Amygdala (tissue), 56 donors: ENCODE results near the gene PIGBOS1.
"Not testable (repeated sequence)": the region's sequence is repeated elsewhere in the genome, so short reads cannot be mapped to it uniquely, and the experiment has no call there.

ENCODE experiments used
- DNase-seq, 56 donors: peaks; one replicate each; lab custom pipeline; 2025; lab: John Stamatoyannopoulos, UW

Gene PIGBOS1

DNA sequence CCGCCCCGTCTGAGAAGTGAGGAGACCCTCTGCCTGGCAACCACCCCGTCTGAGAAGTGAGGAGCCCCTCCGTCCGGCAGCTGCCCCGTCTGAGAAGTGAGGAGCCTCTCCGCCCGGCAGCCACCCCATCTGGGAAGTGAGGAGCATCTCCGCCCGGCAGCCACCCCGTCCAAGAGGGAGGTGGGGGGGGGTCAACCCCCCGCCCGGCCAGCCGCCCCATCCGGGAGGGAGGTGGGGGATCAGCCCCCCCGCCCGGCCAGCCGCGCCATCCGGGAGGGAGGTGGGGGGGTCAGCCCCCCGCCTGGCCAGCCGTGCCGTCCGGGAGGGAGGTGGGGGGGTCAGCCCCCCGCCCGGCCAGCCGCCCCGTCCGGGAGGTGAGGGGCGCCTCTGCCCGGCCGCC lies 16.1 kb downstream of the PIGBOS1 start:
- not testable (repeated sequence) for DNase-seq

GRCh38 chr15:55297315-55297714 lies 21.6 kb downstream of the PIGBOS1 start:
- no peak for DNase-seq

DNA sequence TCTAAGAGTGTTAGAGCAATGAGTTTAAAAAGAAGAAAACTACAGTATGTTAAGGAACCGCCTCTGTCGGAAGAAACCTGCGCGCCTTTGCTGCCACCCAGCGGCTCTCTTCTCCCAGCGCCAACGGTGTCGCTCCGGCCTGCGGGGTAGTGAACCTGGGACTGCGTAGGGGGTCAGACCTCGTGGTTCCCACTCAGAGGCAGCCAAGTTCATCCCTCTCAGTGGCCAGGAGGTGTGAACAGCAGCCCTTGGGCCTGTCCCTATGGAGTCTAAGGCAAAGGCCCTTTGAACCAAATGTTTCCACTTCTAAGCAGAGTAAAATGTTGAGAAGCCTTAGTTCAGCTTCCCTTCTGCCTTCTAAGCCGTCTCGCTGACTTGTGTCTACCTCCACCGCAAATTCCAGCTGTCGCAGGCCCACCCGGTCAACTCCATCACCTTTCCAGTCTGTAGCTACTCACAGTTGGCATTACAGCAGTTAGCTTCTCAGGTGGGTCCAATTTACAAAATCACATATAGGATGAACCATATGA lies 28.3 kb downstream of the PIGBOS1 start:
- DNase-seq, result peak in 52 of 56 donors; percentile 8 to 80 (median 45)

DNA sequence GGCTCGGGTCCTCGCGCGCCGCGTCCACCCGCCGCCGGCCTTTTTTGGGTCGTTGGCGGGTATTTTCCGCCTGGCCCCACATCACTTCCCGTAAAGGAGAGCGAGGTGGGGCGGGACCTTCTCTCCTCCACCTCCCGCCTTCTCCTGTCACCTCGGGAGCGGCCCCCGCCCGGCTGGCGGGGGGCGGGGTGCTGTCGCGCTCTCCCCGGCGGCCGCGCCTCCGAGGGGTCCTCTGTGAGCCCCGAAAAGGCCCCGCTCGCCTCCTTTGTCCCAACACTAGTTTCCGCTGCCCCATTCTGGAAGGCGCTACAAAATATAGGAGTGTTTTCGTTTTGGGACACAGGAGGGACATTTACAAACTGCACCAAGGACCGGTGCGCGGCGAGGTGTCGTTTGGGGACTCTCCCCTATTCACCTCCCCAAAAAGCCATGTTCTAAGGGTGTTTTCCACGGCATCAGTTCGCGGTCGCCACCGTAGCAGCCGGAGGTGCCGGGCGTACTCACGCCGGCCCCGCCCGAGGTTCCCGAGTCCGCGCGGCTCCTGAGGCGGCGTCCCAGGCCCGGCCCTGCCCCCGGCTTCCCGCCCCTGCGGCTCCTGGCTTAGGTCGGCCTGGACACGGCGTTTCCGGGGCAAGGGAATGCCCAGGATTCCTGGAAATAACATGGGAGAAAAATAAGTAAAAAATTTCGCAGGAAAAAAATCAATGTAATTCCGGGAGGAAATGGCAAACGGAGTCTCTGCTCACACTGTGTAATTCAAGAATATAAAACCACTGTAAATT lies 29.0 kb downstream of the PIGBOS1 start, which contains the start of gene RAB27A:
TSS of gene RAB27A (minus strand) at position 68 of the 782 bp plus-strand sequence. CDS start 54,879 bp downstream, outside the sequence.
- DNase-seq, result peak in 17 of 56 donors; percentile 1 to 46 (median 18)

DNA sequence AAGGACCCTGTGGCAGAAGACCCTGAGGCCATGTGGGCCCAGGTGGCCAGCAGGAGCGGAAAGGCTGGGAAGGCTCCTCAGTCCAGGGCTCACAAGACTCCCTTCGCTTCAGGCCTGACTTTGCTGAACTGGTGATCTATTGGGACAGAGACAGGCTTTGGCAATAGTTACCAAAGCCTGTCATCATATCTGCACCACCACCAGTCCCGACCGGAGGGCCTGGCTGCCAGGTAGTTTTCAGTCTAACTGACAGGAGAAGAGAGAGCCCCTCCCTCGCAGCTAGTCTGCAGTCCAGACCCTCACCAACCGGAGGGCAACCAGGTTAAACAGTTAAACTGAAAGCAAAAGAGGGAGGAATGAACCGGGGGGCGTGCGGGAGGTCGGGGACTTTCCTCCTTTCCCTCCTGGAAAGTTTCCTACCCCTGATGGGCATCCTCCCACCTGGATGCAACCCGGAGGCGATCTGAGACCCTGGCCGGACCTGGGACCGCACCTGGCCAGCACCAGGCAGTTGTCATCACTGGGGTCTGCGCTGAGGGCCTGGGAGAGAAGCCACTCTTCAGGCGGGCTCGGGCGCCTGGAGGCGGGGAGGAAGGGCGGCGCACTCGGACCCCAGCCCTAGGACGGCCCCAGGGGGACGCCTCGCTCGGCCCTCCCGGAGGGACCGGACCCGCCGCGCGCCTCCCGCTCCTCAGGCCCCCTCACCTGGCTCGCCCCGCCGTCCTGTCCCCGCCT lies 29.7 kb downstream of the PIGBOS1 start:
- peak in 5 of 56 donors; percentile 1 to 22 (median 2) for DNase-seq

DNA sequence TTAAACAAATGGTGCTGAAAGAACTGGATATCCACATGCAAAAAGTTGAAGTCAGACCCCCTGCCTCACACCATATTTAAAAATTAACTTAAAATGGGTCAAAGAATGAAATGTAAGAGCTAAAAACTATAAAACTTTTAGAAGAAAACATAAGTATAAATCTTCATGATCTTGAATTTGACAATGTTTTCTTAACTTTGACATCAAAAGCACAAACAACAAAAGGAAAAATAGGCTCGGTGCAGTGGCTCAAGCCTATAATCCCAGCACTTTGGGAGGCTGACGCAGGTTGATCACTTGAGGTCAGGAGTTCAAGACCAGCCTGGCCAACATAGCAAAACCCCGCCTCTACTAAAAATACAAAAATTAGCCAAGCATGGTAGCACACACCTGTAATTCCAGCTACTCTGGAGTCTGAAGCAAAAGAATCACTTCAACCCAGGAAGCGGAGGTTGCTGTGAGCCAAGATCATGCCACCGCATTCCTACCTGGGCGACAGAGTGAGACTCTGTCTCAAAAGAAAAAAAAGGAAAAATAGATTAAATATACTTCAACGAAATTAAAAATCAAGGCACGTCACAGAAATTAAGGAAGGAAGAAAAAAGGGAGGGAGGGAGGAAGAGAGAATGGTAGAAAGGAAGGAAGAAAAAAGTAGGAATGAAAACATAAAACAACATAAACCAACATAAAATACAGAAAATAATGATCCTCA lies 30.8 kb downstream of the PIGBOS1 start:
- no peak for DNase-seq

- not testable (repeated sequence) for DNase-seq
Measured at GRCh38 chr15:55286442-55287189, 32.3 kb downstream of the PIGBOS1 start.

- DNase-seq, result no peak
Measured at GRCh38 chr15:55284426-55284825, 34.5 kb downstream of the PIGBOS1 start.

- no peak for DNase-seq
Measured at GRCh38 chr15:55283379-55284147, 35.4 kb downstream of the PIGBOS1 start.

DNA sequence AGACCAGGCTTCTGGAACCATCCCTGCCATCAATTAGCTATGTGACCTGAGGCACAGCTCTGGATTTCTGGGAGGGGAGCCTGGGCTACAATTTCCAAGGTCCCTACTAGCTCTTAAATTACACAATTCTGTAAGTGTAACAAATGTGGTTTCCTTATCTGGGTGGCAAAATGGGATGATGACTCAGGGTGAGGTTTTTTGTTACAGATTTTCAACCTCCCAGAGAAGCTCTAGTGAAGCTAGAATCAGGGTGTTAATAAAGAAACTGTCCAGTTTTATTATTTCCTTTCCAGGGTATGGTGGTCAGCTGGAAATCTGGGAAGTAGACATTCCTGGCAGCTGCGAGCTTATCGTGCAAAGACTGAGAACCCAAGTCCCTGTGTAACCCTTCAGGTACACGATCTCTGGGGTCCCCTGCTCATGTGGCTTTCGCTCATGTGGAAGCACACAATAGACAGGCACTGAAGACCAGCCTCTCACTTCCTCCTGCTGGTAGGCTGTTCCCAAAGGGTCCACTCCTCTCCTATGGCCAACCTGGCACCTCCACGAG lies 36.6 kb downstream of the PIGBOS1 start:
- no peak for DNase-seq

DNA sequence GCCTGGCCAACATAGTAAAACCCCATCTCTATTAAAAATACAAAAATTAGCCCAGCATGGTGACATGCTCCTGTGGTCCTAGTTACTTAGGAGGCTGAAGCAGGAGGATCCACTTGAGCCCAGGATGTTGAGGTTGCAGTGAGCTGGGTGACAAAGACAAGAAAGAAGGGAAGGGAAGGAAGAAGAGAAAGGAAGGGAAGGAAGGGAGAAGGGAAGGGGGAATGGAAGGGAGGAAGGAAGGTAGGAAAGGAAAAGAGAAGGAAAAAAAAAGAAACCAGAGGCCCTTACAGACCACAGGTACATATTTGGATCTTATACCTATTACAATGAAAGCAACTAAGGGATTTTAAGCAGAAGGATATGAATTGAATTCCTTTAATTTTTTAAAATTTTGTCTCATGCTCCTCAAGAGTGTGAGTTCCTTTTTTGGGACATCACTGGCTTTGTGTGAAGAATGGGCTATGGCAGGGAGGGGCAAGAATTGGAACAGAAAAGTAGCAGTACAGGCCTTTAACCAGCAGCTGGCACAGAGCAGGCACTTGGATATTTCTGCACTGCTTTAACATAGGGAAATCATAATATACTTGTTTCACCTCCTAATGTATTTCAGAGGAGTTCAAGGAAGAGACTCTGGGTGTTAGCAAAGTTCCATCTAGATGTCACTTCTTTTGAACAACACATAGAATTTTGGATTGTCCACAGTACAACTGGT lies 37.2 kb downstream of the PIGBOS1 start:
- no peak for DNase-seq

GRCh38 chr15:55280589-55280988 lies 38.3 kb downstream of the PIGBOS1 start:
- not testable (repeated sequence) for DNase-seq

DNA sequence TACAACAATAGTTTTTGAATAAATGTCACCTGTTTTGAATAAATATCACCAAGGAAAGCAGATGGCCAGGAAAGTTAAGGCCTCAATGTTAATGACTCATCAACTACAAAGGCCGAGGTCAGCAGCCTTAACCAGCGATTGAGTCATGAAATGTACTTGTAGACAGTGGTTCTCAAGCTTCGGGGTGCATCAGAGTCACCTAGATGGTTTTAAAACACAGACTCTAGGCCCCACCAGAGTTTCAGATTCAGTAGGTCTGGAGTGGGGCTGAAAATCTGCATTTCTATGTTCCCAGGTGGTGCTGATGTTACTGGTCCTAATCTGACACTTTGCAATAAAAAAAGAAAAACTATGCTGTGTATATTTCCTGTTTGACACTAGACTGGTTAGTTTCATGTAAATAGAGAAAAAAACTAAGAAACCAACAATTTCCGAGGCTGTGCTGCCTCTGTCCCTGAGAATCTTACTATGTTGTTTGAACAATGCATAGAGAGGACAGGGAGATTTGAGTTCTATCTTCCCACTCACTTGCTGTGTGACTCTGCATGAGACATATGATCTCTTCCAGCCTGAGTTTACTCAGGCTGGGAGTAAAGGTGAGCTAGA lies 39.1 kb downstream of the PIGBOS1 start:
- DNase-seq, result no peak

- no peak for DNase-seq
Measured at GRCh38 chr15:55279100-55279745, 39.7 kb downstream of the PIGBOS1 start.

DNA sequence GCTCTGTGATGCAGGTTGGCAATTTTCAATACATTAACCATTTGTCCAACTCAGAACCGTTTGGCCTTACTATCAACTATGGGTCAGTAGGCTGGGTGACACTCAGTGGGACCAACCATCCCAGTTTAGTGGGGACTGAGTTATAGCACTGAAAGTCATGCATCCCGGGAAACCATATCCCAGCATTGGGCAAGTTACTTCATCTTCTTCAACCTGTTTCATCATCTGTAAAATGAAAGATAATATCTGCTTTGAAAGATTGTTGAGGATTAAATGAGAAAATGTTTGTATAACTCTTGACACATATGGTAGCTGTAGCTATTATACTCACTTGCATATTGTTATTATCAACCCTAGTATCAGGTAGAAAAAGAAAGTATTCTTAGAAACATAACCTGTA lies 41.2 kb downstream of the PIGBOS1 start:
- DNase-seq, result no peak

DNA sequence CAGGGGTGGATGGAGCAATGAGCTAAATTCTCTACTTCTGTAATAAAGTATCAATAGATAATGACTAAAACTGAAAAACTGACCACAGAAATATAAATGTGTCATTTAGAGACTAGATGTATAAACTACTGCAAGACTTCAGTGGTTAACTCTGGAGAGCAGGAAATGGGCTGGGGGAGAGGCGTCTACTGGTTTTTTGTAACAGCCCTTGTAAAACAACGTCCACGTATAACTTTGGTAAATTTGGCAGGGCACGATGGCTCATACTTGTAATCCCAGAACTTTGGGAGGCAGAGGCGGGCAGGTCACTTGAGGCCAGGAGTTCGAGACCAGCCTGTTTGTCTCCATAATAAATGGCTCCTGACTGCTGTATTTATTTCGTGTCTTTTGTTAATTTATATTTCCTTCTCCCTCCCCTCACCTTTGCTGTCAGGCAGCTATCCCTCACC lies 41.8 kb downstream of the PIGBOS1 start:
- DNase-seq, result no peak

DNA sequence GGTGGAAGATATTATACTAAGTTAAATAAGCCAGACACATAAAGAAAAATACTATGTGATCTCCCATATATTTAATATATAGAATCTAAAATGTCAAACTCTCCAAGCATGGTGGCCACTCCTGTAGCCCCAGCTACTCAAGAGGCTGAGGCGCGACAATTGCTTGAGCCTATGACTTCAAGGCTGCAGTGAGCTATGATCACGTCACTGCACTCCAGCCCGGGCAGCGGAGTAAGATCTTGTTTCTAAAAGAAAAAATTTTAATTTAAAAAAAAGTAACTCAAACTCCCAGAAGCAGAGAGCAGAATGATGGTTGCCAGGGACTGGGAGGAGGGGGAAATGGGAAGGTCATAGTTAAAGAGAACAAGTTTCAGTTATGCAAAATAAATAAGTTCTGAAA lies 42.6 kb downstream of the PIGBOS1 start:
- no peak for DNase-seq
